Measurements from ENCODE around the gene ZNF132. TPM values are rescaled to one million over a fixed set of nuclear protein-coding genes. Genes with fewer than 3 reads are reported as not detected.
"Not testable (repeated sequence)": the region's sequence is repeated elsewhere in the genome, so short reads cannot be mapped to it uniquely, and the experiment has no call there.

Gene ZNF132
- total RNA-seq = 8.8 and 10.1 TPM in 2 replicates

DNA sequence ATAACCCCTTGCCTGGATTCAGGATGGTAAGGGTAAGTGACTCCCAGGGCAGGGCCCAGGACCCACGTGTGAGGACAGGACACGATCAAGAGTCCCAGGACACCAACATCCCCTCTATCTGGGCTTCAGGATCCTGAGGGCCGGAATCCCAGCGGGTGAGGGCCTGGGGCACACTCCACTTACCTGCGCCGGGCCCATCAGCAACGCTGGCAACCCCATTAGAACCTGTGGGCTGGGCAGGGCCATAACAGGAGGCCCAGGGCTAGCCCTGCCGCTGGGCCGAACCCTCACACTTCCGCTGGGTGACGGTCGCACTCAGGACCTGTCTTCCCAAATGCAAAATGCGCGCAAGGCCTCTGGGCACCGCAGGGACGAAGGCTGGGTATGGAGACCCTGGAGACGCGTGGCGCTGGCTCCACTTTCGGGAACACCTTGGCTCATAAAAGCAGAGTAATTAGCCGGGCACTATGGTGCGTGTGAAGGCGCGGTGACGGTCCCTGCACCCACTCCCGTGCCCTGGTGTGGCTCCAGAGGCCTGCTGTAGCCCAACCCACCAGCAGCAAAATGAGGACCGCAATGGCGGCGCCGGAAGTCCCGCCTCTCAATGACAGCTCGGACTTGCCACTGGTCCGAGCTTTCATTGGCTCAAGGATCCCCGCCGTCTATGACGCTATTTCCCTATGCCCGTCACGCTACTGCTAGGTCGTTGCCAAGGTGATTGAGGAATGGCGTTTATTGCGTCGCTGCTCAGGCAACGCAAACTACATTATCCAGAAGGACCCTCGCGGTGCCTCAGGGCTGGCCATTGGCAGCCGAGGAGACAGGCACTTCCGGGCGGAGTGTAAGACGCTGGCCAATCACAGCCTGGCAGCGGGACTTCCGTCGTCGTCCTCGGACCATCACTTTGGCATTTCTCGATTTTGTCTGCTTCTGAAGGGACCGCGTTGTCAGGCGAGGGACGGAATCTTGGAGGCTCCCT, at the start of gene ZNF132:
Gene ZNF132, minus strand, starts transcription at position 578 of the 979 bp plus-strand sequence. Its CDS starts 332 bp downstream, at position 246.
- peak within 1 kb of the TSS; percentile 99 for H2AFZ ChIP-seq (ENCODE audit: low read length)

GRCh38 chr19:58484349-58484748, 44.4 kb upstream of the ZNF132 start:
- not testable (repeated sequence) for H3K4me2 ChIP-seq (ENCODE audit: insufficient read depth, low read length); DNase-seq (ENCODE audit: insufficient read length, low spot score, missing footprints)

More for the DNA sequence above, at the start of gene ZNF132:
- TF ChIP-seq, protein P1, sequence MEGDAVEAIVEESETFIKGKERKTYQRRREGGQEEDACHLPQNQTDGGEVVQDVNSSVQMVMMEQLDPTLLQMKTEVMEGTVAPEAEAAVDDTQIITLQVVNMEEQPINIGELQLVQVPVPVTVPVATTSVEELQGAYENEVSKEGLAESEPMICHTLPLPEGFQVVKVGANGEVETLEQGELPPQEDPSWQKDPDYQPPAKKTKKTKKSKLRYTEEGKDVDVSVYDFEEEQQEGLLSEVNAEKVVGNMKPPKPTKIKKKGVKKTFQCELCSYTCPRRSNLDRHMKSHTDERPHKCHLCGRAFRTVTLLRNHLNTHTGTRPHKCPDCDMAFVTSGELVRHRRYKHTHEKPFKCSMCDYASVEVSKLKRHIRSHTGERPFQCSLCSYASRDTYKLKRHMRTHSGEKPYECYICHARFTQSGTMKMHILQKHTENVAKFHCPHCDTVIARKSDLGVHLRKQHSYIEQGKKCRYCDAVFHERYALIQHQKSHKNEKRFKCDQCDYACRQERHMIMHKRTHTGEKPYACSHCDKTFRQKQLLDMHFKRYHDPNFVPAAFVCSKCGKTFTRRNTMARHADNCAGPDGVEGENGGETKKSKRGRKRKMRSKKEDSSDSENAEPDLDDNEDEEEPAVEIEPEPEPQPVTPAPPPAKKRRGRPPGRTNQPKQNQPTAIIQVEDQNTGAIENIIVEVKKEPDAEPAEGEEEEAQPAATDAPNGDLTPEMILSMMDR (IDR thresholded peaks at IDR 0.05; ENCODE audit: extremely low read depth, low read depth, low read length) = no peak
- DNase-seq (ENCODE audit: insufficient read length, low spot score, missing footprints) = peak; percentile 99
- Histone ChIP-seq H3K4me2 (ENCODE audit: insufficient read depth, low read length) (peak within 1 kb of the TSS; percentile 92), H3K4me3 (ENCODE audit: insufficient read depth, low read length) (peak within 1 kb of the TSS; percentile 98), H4K20me1 (ENCODE audit: insufficient read depth, low read length) (no peaks in the 10 kb centered on the region), H3K27ac (ENCODE audit: low read depth, low read length) (peak within 1 kb of the TSS; percentile 93), H3K4me1 (ENCODE audit: insufficient read depth, low read length) (peaks cover 12% of the 10 kb centered on the region), H3K36me3 (ENCODE audit: insufficient read depth, low read length) (peaks cover 24% of the 10 kb centered on the region), H3K9me3 (ENCODE audit: low read depth, low read length) (peaks cover 18% of the 10 kb centered on the region), H3K79me2 (ENCODE audit: insufficient read depth, low read length) (peaks cover 24% of the 10 kb centered on the region), H3K27me3 (ENCODE audit: insufficient read depth, low read length) (no peaks in the 10 kb centered on the region)

GRCh38 chr19:58483776-58484175, 43.8 kb upstream of the ZNF132 start:
- peak; percentile 85 for DNase-seq (ENCODE audit: insufficient read length, low spot score, missing footprints)
- TF ChIP-seq, protein P1 (IDR thresholded peaks at IDR 0.05; ENCODE audit: extremely low read depth, low read depth, low read length) = no peak
- Histone ChIP-seq H3K4me1 (ENCODE audit: insufficient read depth, low read length) (no peaks in the 10 kb centered on the region), H3K27me3 (ENCODE audit: insufficient read depth, low read length) (no peaks in the 10 kb centered on the region), H4K20me1 (ENCODE audit: insufficient read depth, low read length) (no peaks in the 10 kb centered on the region), H3K27ac (ENCODE audit: low read depth, low read length) (no peak overlapping the region), H3K4me3 (ENCODE audit: insufficient read depth, low read length) (no peak overlapping the region), H3K9me3 (ENCODE audit: low read depth, low read length) (no peaks in the 10 kb centered on the region), H3K4me2 (ENCODE audit: insufficient read depth, low read length) (no peak overlapping the region), H3K36me3 (ENCODE audit: insufficient read depth, low read length) (no peaks in the 10 kb centered on the region), H2AFZ (ENCODE audit: low read length) (no peak overlapping the region), H3K79me2 (ENCODE audit: insufficient read depth, low read length) (no peaks in the 10 kb centered on the region)

More at GRCh38 chr19:58484349-58484748, 44.4 kb upstream of the ZNF132 start:
- not testable (repeated sequence) for H3K27ac ChIP-seq (ENCODE audit: low read depth, low read length); H3K79me2 ChIP-seq (ENCODE audit: insufficient read depth, low read length); H3K27me3 ChIP-seq (ENCODE audit: insufficient read depth, low read length); H3K36me3 ChIP-seq (ENCODE audit: insufficient read depth, low read length); H4K20me1 ChIP-seq (ENCODE audit: insufficient read depth, low read length); H2AFZ ChIP-seq (ENCODE audit: low read length); H3K9me3 ChIP-seq (ENCODE audit: low read depth, low read length); H3K4me1 ChIP-seq (ENCODE audit: insufficient read depth, low read length); H3K4me3 ChIP-seq (ENCODE audit: insufficient read depth, low read length)

GRCh38 chr19:58482372-58482771, 42.4 kb upstream of the ZNF132 start:
- Histone ChIP-seq H3K4me1 (ENCODE audit: insufficient read depth, low read length) (no peaks in the 10 kb centered on the region), H3K27me3 (ENCODE audit: insufficient read depth, low read length) (no peaks in the 10 kb centered on the region), H3K4me2 (ENCODE audit: insufficient read depth, low read length) (no peak overlapping the region), H3K9me3 (ENCODE audit: low read depth, low read length) (no peaks in the 10 kb centered on the region), H3K36me3 (ENCODE audit: insufficient read depth, low read length) (no peaks in the 10 kb centered on the region), H4K20me1 (ENCODE audit: insufficient read depth, low read length) (no peaks in the 10 kb centered on the region), H3K79me2 (ENCODE audit: insufficient read depth, low read length) (no peaks in the 10 kb centered on the region), H2AFZ (ENCODE audit: low read length) (no peak overlapping the region), H3K27ac (ENCODE audit: low read depth, low read length) (no peak overlapping the region), H3K4me3 (ENCODE audit: insufficient read depth, low read length) (no peak overlapping the region)
- TF ChIP-seq, protein P1 (IDR thresholded peaks at IDR 0.05; ENCODE audit: extremely low read depth, low read depth, low read length) = no peak
- DNase-seq (ENCODE audit: insufficient read length, low spot score, missing footprints) = no peak

Measured in osteoblast (primary cell).